Activated T-helper 1 cell treated with Interleukin-2 at 50 U/mL for 16 hours (primary cell): ENCODE measurements around the gene CELSR1.
"Not testable (repeated sequence)": the region's sequence is repeated elsewhere in the genome, so short reads cannot be mapped to it uniquely, and the experiment has no call there.

Source experiments
- DNase-seq: peaks from one replicate; pipeline ENCODE4 v3.0.0-alpha.2; 2020; ENCODE audit warnings: low read depth

The CELSR1 gene

DNA sequence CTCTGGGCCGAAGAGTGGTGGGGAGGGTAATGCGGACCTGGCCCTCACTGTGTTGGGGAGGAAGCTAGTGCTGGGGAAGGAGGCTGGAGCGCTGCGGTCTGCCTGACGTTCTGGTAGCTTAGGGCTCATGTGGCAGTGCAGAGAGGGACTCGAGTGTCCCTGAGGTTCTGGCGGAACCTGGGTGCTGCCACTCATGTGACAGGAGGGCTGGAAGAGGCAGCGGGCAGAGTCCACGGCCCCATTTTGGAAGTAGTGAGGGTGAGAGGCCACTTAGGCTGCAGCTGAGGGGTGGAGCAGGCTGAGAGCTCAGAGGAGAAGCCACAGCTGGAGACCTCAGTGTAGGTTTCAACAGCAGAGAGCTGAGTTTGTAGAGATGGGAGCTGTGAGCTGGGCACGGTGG is 218.1 kb downstream of the CELSR1 start:
- DNase-seq: no peak

GRCh38 chr22:46318576-46318975 is 218.8 kb downstream of the CELSR1 start:
- no peak for DNase-seq

DNA sequence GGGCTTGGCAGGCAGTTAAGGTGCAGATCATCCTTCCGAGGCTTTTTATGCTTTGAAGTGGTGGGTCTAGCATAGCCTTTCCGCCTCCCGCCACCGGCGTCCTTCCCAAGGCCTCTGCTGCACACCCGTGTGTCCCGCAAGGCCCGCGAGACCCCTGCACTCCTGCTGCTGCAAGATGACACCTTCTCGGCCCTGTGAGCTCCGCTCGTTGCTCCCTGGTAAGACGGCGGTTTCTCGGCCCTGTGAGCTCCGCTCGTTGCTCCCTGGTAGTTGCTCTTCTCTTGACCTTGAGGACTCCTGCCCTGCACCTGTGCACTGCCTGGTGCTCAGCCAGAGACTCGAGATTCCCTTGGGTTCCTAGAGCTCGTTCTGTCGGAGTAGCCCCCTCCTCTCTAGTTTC is 219.8 kb downstream of the CELSR1 start:
- no peak for DNase-seq

GRCh38 chr22:46315976-46316375 is 221.4 kb downstream of the CELSR1 start:
- DNase-seq: no peak

DNA sequence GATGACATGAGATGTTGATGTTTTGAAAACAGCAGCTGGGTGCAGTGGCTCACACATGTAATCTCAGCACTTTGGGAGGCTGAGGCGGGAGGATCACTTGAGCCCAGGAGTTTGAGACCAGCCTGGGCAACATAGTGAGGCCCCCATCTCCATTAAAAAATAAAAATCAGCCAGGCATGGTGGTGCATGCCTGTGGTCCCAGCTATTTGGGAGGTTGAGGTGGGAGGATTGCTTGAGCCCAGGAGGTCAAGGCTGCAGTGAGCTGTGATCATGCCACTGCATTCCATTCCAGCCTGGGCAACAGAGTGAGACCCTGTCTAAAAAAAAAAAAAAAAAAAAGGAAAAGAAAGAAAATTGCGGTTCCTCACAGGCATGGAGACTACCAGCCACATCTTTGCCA is 224.6 kb downstream of the CELSR1 start:
- DNase-seq: not testable (repeated sequence)

DNA sequence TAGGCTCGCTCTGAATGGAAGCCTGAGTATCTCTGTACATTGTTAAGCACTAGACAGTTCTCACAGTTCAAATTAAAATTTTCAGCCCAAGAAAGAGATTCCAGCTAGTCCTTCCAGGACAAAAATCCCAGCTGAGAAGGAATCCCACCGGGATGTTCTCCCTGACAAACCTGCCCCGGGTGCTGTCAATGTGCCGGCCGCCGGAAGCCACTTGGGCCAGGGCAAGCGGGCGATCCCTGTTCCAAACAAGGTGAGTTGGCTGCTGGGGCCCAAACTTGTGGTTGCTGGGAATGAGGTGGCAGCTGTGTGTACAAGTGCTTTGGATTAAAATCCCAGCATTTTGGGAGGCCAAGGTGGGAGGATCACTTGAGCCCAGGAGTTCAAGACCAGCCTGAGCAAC is 225.4 kb downstream of the CELSR1 start:
- DNase-seq: no peak
